K562 (cell line): ENCODE results near the gene GJC2. TPM values are rescaled to one million over a fixed set of nuclear protein-coding genes. Genes with fewer than 3 reads are reported as not detected.

ENCODE experiments used
- ELK1 ChIP-seq: sonication (generic); formaldehyde crosslinking; IDR thresholded peaks from 2 replicates; pipeline ENCODE4 v1.8.1; 2022; ENCODE audit warnings: missing genetic modification reagents
- FIP1L1 ChIP-seq: fragments of 200-400 bp; formaldehyde crosslinking; IDR thresholded peaks from 2 replicates; pipeline ENCODE4 v1.6.1; 2018; ENCODE audit warnings: mild to moderate bottlenecking, low read depth, low read length; ENCODE audit not compliant: poor library complexity, severe bottlenecking
- KLF16 ChIP-seq: IDR thresholded peaks from 2 replicates; pipeline ENCODE4 v1.6.1; 2016; ENCODE audit warnings: antibody characterized with exemption
- MEIS2 ChIP-seq: fragments of 450-650 bp; IDR thresholded peaks from 2 replicates; pipeline ENCODE4 v1.6.1; 2014; ENCODE audit warnings: mild to moderate bottlenecking; ENCODE audit not compliant: partially characterized antibody
- POLR2G ChIP-seq: fragments of 200-400 bp; formaldehyde crosslinking; IDR thresholded peaks from 2 replicates; pipeline ENCODE4 v1.6.1; 2017; ENCODE audit warnings: low read depth, mild to moderate bottlenecking, antibody characterized with exemption, low read length, moderate library complexity
- ZBTB7A ChIP-seq: IDR thresholded peaks from 2 replicates; pipeline ENCODE4 v1.6.1; 2011; ENCODE audit warnings: low read depth, mild to moderate bottlenecking, low read length, moderate library complexity, borderline replicate concordance; ENCODE audit not compliant: control insufficient read depth
- ZNF592 ChIP-seq: fragments of 450-650 bp; IDR thresholded peaks from 2 replicates; pipeline ENCODE4 v1.6.1; 2017; ENCODE audit warnings: antibody characterized with exemption, mild to moderate bottlenecking
- ZNF766 ChIP-seq: fragments of 200-800 bp; sonication (Bioruptor generic); conservative IDR thresholded peaks from 2 replicates; pipeline ENCODE4 v1.6.1; 2016; ENCODE audit warnings: missing genetic modification characterization, missing compliant biosample characterization
- polyA plus RNA-seq, 8 experiments: library from polyadenylated mRNA; depleted of rRNA in 4 of 8; stranded (reverse) in 5 of 8; unstranded in 3 of 8; fragments of >200 nt; fragmentation: Nextera tagmentation in 2 of 8; fragmentation: Illumina TruSeq in 1 of 8; extraction: Ambion mirVana in 2 of 8; extraction: Trizol in 1 of 8; gene quantifications; 2 replicates each; pipeline versions ENCODE4 v1.2.1 to v1.2.3, GENCODE V29; 2011 to 2014; ENCODE audit warnings: inconsistent platforms in 1 of 8, missing spikeins in 1 of 8
- total RNA-seq, 7 experiments: library from RNA; depleted of rRNA in 6 of 7; stranded (reverse); fragments of >200 nt in 6 of 7; fragmentation: Illumina TruSeq in 2 of 7; extraction: Trizol in 2 of 7; gene quantifications; 2 replicates each; pipeline versions ENCODE4 v1.2.1 to v1.2.3, GENCODE V29; 2011 to 2021; ENCODE audit warnings: low replicate concordance in 1 of 7

GJC2 gene
- total and polyA plus RNA-seq, 9 of the 15 experiments (the other 6 are each of a cell fraction or from before 2014, with no cell fraction given), result 0.03 to 0.62 (median 0.11) TPM; not detected in 2

- TF ChIP-seq ZNF592 (peak; percentile 29; the same call in 1 of the 2 replicates), KLF16 (peak; percentile 91), ZBTB7A (peak; percentile 79; the same call in 1 of the 2 replicates), FIP1L1 (peak; percentile 37), ZNF766 (no peak), MEIS2 (peak; percentile 21), ELK1 (CRISPR knock-in tag) (no peak), POLR2G (peak; percentile 18)
- TF ChIP-seq, all 486 proteins: peak for 19
Observed at GRCh38 chr1:228149406-228150119, at the start of gene GJC2 (continued).
